CD4-positive, alpha-beta T cell treated with Interleukin-15 for 4 hours (primary cell): ENCODE measurements around the gene XPR1.

Experiments
- DNase-seq: peaks from one replicate; pipeline ENCODE4 v3.0.0-alpha.2; 2020; ENCODE audit warnings: low spot score

XPR1 gene

DNA sequence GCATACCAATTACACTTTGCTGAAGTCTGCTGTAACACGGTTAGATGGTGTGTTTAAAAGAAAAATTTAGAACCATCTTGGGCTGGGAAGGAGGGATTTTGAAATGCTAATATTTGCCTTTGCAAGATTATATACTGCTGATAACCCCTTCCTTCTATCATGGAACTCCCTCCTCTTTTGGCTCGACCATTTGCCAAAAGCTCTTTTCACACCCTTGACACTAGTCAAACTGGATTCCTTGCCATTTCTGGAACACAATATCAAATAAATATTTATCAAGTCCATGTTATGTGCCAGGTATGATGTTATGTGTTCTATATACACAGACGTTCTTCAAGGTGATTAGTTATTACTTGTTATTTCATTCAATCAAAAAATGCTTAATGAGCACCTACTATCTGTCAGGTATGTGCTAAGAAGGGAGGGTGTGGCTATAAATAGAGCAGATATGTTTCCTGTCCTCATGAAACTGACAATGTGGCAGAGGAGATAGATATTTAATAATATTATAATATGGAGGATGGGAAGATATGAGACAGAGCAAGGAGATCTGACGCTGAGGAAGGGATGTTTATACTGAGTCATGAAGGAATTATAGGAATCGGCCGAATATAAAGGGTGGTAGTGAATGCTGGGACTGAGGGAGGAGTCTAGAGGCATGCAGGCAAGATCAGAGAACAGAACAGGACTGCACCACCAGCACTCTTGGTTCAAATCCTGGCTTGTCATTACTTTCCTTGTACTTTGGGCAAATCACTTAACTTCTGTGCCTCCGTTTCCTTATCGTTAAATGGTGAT lies 16.1 kb upstream of the XPR1 start:
- no peak for DNase-seq

DNA sequence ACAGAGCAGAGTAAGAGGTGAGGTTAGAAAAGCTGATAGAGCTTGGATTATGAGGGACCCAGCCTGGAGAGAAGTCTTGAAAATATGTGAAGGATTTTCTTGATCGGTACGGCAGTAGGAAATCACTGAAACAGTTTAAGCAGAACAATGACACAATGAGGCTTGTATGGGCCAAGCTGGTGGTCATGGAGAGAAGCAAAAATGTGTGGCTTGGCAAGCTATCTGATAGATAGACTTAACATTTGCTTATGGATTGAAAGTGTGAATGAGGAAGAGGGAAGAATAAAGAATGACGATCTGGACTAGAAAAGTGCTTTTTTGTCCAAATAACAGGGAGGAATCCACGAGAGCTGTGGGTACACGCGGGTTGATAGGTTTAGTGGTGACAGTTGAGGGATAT lies 15.4 kb upstream of the XPR1 start:
- no peak for DNase-seq

DNA sequence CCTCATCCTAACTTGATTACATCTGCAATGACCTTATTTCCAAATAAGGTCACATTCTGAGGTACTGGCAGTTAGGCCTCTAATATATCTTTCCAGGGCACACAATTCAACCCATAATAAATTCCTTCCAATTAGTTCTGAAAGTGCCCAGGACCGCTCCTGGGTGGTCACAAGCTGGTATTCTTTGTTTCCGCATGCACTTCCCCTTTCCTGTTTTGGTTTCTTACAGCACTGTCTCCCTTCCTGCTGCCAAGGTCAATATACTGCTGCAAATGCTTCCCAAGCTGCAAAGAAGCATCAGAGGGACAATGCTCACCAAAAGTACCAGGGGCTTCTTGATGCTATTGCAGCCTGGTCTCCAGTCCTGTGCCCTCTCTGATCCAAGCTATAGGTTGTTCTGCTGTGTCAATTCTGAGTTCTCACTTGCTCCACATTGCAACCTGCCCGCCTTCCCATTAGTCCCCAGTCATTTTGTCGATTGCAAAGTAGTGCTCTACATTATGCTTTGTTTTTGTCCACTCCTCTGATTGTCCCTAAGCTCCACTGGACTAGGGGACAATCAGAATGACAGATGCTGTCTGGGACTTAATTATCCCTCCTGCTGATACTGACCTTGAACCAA lies 13.9 kb upstream of the XPR1 start:
- DNase-seq = no peak

DNA sequence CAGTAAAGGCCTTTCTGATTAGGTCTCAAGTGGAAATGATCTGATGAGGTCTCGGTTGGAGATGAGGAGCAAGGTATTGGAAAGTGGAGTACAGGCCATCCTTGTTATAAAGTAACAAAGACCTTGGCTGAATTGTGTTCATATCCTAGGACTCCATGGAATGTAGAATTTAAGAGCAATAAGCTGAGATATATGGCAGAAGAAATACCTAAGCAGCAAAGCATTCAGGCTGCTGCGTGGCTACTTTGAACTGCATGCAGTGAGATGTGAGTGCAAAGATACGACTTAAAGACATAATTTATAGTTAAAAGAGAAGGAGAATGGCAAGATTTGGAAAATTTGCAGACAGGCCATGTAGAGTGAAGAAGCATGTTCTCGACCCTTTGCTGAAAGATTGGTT lies 11.2 kb upstream of the XPR1 start:
- DNase-seq = no peak

DNA sequence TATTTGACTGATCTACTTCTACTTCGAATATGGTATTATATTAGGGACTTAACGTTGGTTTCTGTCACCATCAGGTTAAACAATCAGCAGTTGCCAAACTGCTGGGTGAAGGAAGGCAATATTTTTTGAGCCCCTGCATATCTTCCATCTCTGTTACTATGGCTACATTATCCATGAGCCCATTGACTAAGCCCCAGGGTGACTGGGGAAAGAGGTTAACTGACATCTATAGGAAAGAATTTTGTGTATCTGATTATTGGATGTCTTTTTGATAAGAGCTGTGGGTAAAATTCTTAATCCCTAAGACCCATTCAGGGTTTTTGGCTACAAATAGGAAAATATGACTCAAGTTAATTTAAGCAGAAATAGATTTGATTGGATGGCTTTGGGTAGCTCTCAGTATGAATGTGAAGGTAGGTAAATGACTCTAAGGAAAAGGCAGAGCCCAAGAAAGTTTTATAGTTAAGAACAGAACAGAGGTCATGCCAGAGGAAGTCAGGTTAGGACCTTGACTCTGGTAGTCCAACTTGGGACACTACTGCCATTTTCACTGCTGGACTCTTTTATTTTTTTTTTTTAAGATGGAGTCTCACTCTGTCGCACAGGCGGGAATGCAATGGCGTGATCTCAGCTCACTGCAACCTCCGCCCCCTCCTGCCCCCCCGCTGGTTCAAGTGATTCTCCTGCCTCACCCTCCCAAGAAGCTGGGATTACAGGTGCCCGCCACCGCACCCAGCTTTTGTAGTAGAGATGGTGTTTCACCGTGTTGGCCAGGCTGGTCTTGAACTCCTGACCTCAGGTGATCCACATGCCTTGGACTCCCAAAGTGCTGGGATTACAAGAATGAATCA lies 8.9 kb upstream of the XPR1 start:
- DNase-seq = no peak

DNA sequence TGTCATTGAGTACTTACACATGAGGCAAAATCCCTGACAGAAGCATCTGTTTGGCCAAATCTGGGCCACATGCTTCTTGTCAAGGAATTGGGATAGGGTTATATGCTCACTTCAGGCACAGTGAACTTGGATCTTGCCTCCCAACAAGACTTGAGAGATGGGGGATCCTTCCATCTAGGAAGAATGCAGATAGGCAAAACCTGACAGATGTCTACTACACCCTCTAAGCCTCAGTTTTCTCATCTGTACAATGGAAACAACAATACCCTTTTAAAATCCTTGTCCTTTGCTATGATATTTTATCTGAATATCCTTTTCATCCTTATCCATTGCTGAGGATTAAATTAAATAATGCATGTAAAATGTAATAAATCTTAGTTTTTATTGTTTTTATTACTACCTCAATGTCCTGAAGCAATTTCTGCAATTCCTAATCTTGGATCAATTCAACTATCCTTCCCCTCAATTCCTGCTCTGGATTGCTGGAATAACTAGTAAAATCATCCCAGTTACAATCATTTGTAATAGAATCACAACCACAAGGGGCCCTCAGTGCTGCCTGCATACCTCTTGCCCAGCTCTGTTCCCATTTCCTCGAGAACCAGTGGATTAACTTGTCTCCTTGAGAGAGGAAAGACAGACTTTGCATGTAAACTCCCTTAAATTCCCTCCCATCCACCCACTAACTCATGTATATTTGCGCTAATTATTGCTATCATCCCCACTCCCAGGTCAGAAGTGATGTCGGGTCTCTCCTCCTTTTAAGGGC lies 8.1 kb upstream of the XPR1 start:
- DNase-seq = no peak

DNA sequence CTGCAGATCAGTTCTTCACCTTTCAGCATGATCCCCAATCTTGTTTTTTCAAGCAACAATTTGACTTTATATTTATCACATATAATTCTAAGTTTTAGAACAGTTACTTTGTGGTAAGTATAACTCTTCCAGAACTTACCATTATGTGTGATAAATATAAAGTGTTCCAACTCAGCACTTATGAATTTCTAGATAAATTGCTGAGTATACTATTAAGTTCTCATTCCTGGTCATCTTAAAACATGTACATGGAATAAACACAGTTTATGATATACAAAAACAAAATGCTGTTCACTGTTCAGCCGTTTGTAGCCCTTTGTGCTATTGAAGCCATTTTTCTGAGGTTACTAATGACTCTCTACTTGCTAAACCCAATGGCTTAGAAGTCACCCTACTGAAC lies 5.1 kb upstream of the XPR1 start:
- DNase-seq = no peak

DNA sequence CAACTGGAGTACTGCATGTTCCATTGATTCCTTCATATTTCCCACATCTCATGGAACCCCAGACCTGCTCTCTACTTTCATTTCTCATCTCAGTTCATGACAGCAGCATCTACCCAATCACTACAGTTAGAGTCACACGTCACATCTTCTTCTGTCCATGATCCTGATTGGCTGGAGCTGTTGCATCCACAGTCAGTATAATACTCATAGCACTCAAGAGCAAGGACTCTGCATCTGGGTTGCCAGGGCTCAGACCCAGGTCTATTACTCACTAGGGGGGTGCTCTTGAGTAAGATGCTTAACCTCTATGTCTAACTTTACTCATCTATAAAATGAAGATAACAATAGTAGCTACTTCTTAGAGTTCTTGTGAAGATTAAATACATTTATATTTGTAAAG lies 4.4 kb upstream of the XPR1 start:
- no peak for DNase-seq

DNA sequence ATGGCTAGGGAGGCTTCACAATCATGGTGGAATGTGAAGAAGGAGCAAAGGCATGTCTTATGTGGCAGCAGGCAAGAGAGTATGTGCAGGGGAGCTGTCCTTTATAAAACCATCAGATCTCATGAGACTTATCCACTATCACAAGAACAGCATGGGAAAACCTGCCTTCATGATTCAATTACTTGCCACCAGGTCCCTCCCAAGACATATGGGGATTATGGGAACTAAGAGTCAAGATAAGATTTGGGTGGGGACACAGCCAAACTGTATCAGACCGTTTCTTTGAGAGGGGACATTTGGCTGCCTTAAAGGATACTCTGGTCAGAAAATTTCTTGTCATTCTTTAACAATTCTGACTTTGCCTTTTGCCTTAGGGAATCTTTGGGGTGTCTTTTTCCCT lies 3.2 kb upstream of the XPR1 start:
- DNase-seq = no peak

DNA sequence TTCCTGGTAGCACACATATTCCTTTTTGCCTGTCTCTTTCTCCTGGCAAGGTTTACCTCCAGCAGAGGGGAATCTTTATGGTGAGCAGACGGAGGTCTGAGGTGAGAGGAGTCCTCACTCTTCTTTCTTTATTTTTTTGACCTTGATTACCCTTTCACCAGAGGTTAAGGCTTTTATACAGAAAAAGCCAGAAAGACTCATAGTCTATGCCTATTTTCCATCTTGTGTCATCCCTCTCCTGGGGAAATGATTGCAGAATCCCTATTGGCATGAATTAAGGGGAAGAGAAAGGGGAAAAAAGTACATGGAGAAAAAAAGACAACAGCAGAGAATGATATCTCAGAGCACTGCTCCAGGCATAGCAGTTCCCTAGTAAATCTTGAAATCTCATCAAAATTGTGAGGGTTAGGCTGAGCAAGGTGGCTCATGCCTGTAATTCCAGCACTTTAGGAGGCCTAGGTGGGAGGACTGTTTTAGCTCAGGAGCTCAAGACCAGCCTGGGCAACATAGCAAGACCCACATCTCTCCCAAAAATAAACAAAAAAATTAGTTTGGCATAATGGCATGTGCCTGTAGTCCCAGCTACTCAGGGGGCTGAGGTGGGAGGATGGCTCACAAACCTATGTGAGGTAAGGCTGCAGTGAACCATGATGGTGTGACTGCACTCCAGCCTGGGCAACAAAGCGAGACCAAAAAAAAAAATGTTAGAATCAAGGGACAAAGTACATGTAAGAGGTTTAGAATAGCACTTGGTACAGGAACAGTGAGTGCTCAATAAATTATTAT lies 1.2 kb upstream of the XPR1 start:
- DNase-seq = no peak

DNA sequence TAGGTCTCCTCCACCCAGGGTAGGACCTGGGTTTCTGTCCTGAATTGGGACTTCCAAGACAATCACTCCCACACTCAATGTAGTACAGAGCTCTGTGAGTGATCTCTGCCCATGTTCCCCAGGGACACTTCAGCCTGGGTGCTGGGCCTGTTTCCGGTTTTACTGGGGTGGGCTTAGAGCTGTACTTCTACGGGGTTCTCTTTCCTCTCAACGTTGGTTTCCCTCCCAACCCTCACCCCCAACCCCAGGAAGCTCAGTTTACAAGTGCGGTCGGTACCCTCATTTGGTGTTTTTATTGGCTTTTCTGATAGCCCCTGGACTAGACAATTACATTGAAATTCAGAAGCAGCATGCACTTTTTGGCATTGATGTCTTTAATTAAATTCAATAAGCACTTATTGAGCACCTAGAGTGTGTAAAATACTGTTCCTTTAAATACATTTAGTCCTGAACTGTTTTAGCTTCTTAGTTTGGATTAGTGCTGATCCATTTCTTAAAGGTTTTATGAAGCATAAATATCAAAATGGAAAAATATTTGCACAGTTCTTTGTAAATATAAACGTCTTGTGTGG lies 542 bp upstream of the XPR1 start:
- DNase-seq = no peak

DNA sequence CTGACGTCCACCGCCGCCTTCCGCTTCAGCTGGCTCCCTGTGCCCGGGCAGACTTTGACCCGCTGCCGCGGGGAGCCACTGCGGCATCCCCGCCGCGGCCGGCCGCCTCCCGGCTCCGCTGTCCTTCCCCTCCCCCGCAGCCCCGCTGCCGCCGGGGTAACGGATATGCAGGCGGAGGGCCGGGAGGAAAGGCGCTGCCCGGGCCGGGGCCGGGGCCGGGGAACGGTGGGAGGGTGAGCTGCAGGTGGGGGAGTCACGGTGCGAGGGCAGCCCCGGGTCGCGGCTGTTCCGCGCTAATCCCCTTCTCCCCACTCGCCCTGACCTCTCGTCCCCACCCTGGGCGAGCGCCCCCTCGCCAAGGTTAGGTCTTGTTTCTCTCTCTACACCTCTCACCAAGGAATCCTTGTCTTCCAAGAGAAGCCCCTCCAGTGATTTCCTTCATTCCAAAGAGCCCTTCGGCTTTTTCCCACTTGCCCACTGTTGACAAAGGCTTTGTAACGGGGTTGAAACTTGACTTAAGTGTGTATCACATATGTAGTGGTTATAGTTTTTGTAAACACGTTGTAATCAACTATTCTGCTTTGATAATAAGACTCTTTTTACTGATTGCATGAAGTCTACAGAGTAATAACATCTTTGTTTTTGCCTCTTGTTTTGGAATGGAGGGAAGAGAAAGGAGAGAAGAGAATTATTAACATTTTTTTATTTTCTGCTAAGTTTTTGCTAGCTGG lies 669 bp downstream of the XPR1 start:
- DNase-seq = peak; percentile 43

DNA sequence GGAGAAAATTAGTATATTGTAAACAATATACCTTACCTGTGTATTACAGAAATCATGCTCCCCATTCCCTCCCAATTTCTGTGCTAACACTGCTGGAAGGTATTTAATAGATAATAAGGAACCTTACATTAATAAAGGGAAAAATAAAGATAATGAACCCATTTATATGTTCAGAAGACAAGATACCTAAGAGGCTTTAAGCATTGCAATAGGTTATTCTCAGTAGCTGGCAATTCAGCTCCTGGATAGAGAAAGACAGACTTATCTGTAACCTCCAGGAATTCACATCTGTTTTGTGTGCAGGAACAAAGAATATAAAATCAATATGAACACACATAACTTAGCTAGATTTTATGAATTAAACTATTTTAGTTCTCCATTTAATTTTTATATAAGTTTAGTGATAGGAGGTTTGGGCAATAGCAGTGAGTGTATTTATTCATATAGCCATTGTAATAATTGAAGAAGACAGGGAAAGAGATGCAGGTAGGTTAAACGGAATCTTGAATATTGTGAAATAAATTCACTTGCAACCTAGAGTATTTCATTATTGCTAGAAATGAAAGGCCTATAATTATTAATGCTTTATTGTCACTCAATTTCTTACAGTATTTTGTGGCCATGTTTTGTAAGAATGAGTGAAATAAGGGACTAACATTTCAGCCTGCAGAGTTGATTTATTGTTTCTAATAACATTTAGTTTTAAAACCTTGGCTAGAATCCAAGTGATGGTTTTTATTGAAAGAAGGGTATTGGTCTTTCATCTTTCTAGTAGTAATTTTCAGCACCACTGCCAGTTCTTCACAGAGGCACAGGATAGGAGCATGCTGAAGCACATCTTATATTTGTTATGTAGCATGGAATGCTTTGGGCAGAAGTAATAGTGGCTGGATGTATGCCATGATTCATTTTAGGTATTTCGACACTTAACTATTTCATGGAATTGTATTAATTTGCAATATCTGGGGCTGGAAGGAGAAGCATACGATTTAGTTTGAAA lies 1.5 kb downstream of the XPR1 start:
- no peak for DNase-seq

DNA sequence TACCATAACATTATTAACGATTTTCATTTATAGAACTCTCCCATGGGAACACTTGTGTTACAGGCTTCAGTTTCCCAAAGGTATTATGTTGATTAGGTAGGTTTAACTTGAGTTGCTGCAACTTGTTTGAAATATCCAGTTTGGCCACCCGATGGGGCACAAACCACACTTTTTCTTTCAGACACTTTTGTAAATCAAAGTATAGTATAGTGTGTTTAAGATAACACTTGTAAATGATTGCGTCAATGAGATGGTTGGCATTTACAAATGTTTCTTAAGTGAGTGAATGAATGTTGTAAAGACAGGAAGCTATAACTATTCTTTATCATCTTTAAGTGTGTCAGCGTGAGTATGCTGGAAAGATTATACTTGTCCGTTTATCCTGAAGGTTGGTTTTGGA lies 4.3 kb downstream of the XPR1 start:
- DNase-seq = no peak

DNA sequence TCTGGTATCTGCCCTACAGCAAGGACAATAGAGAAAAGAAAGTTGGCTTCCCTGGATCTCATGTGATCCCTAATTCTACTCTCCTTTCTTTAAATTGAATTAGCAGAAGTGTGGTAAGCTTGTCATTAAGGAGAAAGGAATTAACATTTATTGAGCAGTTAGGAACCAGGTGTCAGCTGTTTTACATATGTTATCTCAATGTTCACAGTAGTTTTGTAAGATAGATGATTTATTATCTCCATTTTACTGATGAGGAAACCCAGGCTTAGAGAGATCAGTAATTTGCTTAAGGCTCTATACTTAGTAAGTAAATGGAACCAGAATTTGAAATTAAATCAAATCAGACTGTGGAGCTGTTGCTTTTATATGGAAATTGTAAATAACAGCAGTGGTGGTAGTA lies 8.0 kb downstream of the XPR1 start:
- no peak for DNase-seq

DNA sequence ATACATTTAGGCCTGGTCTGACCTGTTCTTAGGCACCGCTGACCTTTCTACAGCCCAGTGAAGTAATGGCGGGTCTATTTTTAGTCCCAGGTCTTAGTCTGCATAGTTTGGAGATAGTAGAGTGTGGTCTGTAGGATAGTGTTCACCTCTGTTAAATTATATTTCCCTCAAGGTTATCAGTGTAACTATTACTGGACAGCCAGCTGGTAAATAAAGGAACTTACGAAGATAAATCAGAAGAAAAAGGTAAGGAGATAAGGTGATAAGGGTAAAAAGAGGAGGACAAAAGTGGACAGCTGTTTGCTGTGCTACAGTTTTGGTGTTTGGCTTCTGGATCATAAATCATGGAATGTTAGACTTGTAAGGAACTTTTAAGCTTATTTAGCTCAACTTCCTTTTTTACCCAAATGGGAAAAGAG lies 8.7 kb downstream of the XPR1 start:
- DNase-seq = no peak

DNA sequence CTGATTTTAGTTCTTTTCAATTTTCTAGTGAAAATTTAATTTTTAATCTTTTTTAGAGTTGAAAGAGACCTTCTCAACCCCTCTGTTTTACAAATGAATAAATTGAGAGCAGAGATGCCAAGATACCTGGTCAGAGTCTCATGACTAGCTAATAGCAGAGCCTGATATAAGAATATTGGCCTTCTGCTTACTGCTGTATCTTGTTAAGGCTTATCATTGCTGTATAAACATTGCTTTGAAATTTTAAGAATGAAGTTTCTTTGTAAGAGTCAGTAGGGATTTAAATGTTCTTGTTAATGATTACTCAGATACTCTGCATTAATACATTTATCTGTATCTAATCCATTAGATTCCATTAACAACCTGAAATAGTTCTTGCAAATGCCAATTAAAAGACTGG lies 9.8 kb downstream of the XPR1 start:
- no peak for DNase-seq

DNA sequence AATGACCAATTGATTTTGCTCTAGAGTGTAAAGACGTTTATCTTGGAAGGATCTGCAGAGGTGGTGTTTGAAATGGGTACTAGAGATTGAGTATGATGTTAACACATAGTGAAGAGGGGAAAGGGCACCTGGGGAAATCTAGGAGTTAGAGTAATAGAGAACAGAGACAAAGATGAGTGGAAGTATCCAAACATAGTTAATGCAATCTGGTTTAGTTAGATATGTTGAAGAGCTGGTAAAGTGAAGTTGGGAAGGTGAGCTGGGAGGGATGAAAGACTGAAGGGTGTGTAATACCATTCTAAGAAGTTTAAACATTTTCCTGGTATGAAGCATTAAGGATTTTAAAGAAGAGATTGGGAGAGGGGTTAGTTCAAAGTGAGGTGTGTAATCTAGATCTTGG lies 11.0 kb downstream of the XPR1 start:
- DNase-seq = no peak

DNA sequence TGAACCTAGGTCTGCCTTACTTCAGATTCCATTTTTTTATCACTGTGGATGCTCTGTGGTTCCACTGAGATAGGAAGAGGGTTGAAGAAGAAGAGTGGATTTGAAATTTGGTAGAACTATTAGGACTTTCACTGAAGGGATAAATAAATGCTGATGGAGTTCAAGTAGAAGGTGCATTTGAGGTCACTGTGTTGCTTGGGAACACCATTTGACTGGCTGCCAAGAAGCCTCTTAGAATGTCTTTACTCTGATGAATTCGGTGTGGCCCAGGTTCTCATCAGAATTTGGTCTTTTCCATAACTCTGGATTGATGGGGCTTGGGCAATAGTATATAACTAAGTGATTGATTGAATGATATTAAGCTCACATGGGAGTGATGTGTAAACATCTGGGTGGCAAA lies 11.9 kb downstream of the XPR1 start:
- DNase-seq = no peak
